SU-DHL-6 (cell line): ENCODE measurements around the gene TARP.

ENCODE experiments used
- H2AFZ ChIP-seq: fragments of 200-600 bp; sonication (generic); 2 replicates; pipeline ENCODE4 v1.6.1; 2014; ENCODE audit warnings: low read depth, mild to moderate bottlenecking, moderate library complexity, mixed read lengths, antibody characterized with exemption, low read length; ENCODE audit not compliant: severe bottlenecking
- H3F3A ChIP-seq: fragments of 200-600 bp; shearing (Covaris generic); 2 replicates; pipeline ENCODE4 v1.6.0; 2016; ENCODE audit warnings: antibody characterized with exemption, mild to moderate bottlenecking; ENCODE audit not compliant: insufficient read depth
- H3K27ac ChIP-seq: fragments of 200-600 bp; sonication (generic); 2 replicates; pipeline ENCODE4 v1.5.1; 2016; ENCODE audit warnings: low read depth, mild to moderate bottlenecking, low read length, moderate library complexity, mixed read lengths
- H3K27me3 ChIP-seq: fragments of 200-600 bp; sonication (generic), shearing (Covaris generic); 2 replicates; pipeline ENCODE4 v1.6.0; 2014; ENCODE audit warnings: mild to moderate bottlenecking, low read length
- H3K36me3 ChIP-seq: fragments of 200-600 bp; sonication (generic); 2 replicates; pipeline ENCODE4 v1.6.1; 2014; ENCODE audit warnings: mild to moderate bottlenecking, low read length, mixed read lengths
- H3K4me2 ChIP-seq: fragments of 300-600, 200-600 bp; shearing (Covaris generic), sonication (generic); 2 replicates; pipeline ENCODE4 v1.6.0; 2014; ENCODE audit warnings: low read length, low read depth, mild to moderate bottlenecking; ENCODE audit not compliant: poor library complexity, severe bottlenecking
- H3K4me3 ChIP-seq: fragments of 200-600 bp; sonication (generic); 2 replicates; pipeline ENCODE4 v1.5.1; 2014; ENCODE audit warnings: antibody characterized with exemption, low read length, mild to moderate bottlenecking, mixed read lengths; ENCODE audit not compliant: insufficient read depth, poor library complexity, severe bottlenecking
- H3K79me2 ChIP-seq: fragments of 200-600 bp; sonication (generic); 2 replicates; pipeline ENCODE4 v1.6.1; 2014; ENCODE audit warnings: mild to moderate bottlenecking, low read length, moderate library complexity; ENCODE audit not compliant: insufficient read depth
- H3K9ac ChIP-seq: fragments of 200-600 bp; sonication (generic); 2 replicates; pipeline ENCODE4 v1.7.0; 2014; ENCODE audit warnings: mild to moderate bottlenecking, low read length
- H3K9me2 ChIP-seq: fragments of 200-600 bp; sonication (generic); replicated peaks from 2 replicates; pipeline ENCODE4 v1.6.1; 2014; ENCODE audit warnings: low read length; ENCODE audit not compliant: insufficient read depth
- H3K9me3 ChIP-seq: fragments of 200-600 bp; sonication (generic); 2 replicates; pipeline ENCODE4 v1.6.1; 2014; ENCODE audit warnings: low read length, mixed read lengths; ENCODE audit not compliant: insufficient read depth
- H4K20me1 ChIP-seq: fragments of 200-600 bp; sonication (generic); 2 replicates; pipeline ENCODE4 v1.6.1; 2014; ENCODE audit warnings: low read depth, mild to moderate bottlenecking, antibody characterized with exemption, low read length, moderate library complexity, mixed read lengths
- CTCF ChIP-seq: fragments of 200-600 bp; sonication (generic); IDR thresholded peaks from one replicate; pipeline ENCODE4 v1.5.1; 2017; ENCODE audit warnings: antibody characterized with exemption, mild to moderate bottlenecking, low read length, moderate library complexity; ENCODE audit not compliant: insufficient read depth, poor library complexity, severe bottlenecking
- EZH2phosphoT487 ChIP-seq: fragments of 200-600 bp; sonication (generic), shearing (Covaris generic); conservative IDR thresholded peaks from 2 replicates; pipeline ENCODE4 v1.6.1; 2018; ENCODE audit warnings: mild to moderate bottlenecking, antibody characterized with exemption, low read length, moderate library complexity, mixed read lengths

The TARP gene

DNA sequence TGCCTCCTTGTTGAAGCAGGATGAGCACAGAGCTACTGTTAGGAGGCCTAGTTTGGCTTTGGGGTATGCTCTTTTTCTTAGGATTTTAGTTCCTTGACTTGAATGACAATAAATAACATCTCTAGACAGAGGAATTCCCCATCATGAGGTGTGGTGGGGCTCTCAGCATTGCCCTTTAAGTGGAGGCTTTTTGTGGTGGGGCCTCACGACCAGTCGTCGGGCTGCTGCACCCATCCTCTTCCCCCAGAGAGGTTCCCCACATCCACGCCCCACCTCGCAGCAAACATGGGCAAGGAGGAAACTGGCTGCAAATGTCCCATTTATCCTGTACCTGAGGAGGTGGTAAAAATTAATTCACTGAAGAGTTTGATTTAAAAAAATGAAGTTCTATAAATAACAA, 36.1 kb upstream of the TARP start:
- Histone ChIP-seq H3K9ac (no peak overlapping the region), H4K20me1 (no peaks in the 10 kb centered on the region), H3K36me3 (no peaks in the 10 kb centered on the region), H3F3A (no peaks in the 10 kb centered on the region), H3K9me3 (no peaks in the 10 kb centered on the region), H3K79me2 (no peaks in the 10 kb centered on the region), H3K9me2 (no peaks in the 10 kb centered on the region), H3K27me3 (no peaks in the 10 kb centered on the region), H2AFZ (no peak overlapping the region), H3K27ac (no peak overlapping the region), H3K4me2 (no peak overlapping the region), H3K4me3 (no peak overlapping the region)
- TF ChIP-seq EZH2phosphoT487 (no peak), CTCF (no peak)

DNA sequence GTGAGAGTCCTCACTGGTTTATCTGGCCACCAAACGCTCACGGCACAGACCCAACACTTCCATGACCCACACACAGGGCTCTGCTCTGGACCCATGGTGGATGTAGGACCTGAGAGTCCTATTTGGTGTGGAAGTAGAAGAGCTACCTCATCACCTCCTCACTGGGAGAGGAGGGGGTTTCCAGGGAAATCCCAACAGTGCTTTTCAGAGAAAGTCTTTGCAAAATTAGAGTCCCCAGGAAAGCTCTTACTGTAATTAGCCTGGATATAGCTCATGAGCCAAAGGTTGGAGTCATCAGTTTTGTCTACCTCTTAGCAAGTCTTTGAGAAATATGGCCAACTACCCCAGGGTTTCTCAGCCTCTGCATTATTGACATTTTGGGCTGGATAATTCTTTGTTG, 34.7 kb upstream of the TARP start:
- no peak overlapping the region for H2AFZ ChIP-seq
- H3K27ac ChIP-seq: no peak overlapping the region
- no peaks in the 10 kb centered on the region for H3K9me3 ChIP-seq
- TF ChIP-seq EZH2phosphoT487 (no peak), CTCF (no peak)
- no peak overlapping the region for H3K9ac ChIP-seq
- no peak overlapping the region for H3K4me2 ChIP-seq
- no peaks in the 10 kb centered on the region for H3K9me2 ChIP-seq
- H3K4me3 ChIP-seq: no peak overlapping the region
- H4K20me1 ChIP-seq: no peaks in the 10 kb centered on the region
- no peaks in the 10 kb centered on the region for H3F3A ChIP-seq
- H3K36me3 ChIP-seq: no peaks in the 10 kb centered on the region
- H3K27me3 ChIP-seq: no peaks in the 10 kb centered on the region
- no peaks in the 10 kb centered on the region for H3K79me2 ChIP-seq

DNA sequence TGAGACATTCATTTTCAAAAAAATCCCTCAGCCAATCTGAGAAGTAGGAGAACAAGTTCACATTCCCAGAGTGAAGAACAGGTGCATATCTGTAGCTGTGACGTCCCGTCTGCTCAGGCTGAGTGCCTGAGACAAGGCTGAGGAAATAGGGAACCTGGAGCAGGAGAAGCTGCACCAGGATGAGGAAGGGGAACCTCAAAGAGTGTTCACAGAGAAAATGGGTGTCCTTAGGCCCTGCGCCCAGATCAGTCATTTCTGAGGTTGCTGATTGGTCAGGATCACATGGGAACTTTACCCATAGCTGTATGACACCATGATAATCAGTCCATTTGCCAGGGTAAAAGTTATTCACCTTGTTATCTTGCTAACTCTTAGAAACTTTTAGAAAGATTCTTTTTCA, 34.2 kb upstream of the TARP start:
- Histone ChIP-seq H3K27ac (no peak overlapping the region), H3K9me3 (no peaks in the 10 kb centered on the region), H3K9ac (no peak overlapping the region), H3K36me3 (no peaks in the 10 kb centered on the region), H3K79me2 (no peaks in the 10 kb centered on the region), H2AFZ (no peak overlapping the region), H3K9me2 (no peaks in the 10 kb centered on the region), H3F3A (no peaks in the 10 kb centered on the region), H4K20me1 (no peaks in the 10 kb centered on the region), H3K4me2 (no peak overlapping the region), H3K27me3 (no peaks in the 10 kb centered on the region), H3K4me3 (no peak overlapping the region)
- TF ChIP-seq EZH2phosphoT487: no peak
- TF ChIP-seq CTCF: no peak

GRCh38 chr7:38306914-38307313, 33.5 kb upstream of the TARP start:
- H3K79me2 ChIP-seq: no peaks in the 10 kb centered on the region
- no peak overlapping the region for H3K4me3 ChIP-seq
- no peak overlapping the region for H3K4me2 ChIP-seq
- H3K27me3 ChIP-seq: no peaks in the 10 kb centered on the region
- no peak overlapping the region for H3K27ac ChIP-seq
- TF ChIP-seq EZH2phosphoT487: no peak
- no peak for TF ChIP-seq CTCF
- H3K9ac ChIP-seq: no peak overlapping the region
- H2AFZ ChIP-seq: no peak overlapping the region
- H4K20me1 ChIP-seq: no peaks in the 10 kb centered on the region
- H3K36me3 ChIP-seq: no peaks in the 10 kb centered on the region
- H3K9me2 ChIP-seq: no peaks in the 10 kb centered on the region
- no peaks in the 10 kb centered on the region for H3F3A ChIP-seq
- H3K9me3 ChIP-seq: no peaks in the 10 kb centered on the region
